ENCODE data around the gene SAMD4A. TPM values are rescaled to one million over a fixed set of nuclear protein-coding genes. Genes with fewer than 3 reads are reported as not detected.

The SAMD4A gene
- total RNA-seq, 1 experiment from 2014 or later: 9.6 TPM

DNA sequence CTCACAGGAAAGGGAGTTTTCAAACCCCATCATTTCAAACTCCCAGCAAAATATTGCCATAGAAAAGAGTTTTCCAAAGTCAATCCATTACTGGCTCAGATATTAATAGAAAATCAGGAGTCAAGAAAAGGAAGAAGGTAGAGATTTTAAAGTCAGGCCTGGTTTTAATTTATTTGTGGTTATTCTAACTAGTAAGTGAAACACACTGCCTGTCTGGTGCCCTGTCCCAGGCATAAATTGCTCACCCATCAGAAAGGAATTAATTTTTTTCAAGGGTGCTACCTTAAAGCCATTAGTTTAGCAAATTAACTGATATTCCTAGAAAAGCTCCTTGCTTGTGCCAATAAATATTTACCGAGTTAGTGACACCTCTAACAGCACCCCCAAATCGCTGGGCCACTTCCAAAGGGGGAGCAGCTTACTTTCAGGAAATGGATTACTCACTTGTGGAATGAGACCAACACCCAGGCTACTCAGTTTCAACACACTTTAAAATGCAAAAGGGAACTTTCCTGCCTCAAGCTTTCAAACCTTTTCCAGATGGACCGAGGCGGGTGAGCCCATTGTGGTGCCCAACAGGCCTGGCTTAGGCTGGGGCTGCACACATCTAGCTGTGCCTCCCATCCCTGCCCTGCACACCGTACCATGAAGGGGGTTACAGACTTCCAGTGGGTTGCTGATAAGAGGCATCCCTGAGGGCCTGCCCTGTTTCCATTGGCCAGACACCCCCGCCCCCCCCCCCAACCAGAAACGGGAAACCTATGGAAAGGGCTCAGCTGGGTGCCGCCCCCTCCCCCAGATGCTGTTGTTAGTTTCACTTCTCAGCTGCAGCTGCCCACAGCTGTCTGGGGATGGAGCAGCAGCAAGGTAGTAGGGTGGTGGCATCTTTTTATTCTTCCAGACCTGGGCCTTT lies 117.2 kb downstream of the SAMD4A start:
- TF ChIP-seq, protein P1, sequence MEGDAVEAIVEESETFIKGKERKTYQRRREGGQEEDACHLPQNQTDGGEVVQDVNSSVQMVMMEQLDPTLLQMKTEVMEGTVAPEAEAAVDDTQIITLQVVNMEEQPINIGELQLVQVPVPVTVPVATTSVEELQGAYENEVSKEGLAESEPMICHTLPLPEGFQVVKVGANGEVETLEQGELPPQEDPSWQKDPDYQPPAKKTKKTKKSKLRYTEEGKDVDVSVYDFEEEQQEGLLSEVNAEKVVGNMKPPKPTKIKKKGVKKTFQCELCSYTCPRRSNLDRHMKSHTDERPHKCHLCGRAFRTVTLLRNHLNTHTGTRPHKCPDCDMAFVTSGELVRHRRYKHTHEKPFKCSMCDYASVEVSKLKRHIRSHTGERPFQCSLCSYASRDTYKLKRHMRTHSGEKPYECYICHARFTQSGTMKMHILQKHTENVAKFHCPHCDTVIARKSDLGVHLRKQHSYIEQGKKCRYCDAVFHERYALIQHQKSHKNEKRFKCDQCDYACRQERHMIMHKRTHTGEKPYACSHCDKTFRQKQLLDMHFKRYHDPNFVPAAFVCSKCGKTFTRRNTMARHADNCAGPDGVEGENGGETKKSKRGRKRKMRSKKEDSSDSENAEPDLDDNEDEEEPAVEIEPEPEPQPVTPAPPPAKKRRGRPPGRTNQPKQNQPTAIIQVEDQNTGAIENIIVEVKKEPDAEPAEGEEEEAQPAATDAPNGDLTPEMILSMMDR (conservative IDR thresholded peaks at IDR 0.05): no peak
- Histone ChIP-seq H2BK5ac (ENCODE audit: insufficient read length, low read length) (no peak overlapping the region), H2BK12ac (ENCODE audit: insufficient read length, low read depth, low read length) (peak overlapping the region; percentile 47), H3K4ac (ENCODE audit: low read depth, low read length) (no peak overlapping the region), H2AK5ac (ENCODE audit: insufficient read length, low read length) (no peak overlapping the region), H3K4me1 (ENCODE audit: insufficient read depth, low read length) (peaks cover 13% of the 10 kb centered on the region; the same call in 1 of the 2 replicates), H3K18ac (ENCODE audit: insufficient read length, low read depth, low read length) (peak overlapping the region; percentile 52), H3K14ac (ENCODE audit: insufficient read depth, low read length) (0 out of 2 replicates have a peak overlapping the region, but pooled peaks have one; percentile 57), H3T11ph (ENCODE audit: low read length) (no peak overlapping the region), H3K9ac (ENCODE audit: extremely low read depth, insufficient read length, low read length) (no peak overlapping the region), H3K79me2 (ENCODE audit: insufficient read depth, low read length) (peaks cover 5% of the 10 kb centered on the region; the same call in 1 of the 2 replicates), H3K23ac (ENCODE audit: insufficient read length, low read depth, low read length) (no peak overlapping the region), H4K91ac (ENCODE audit: insufficient read length, low read depth, low read length) (no peak overlapping the region), H2BK20ac (ENCODE audit: low read depth, low read length, poor library complexity, severe bottlenecking) (no peak overlapping the region), H2BK120ac (ENCODE audit: low read depth, low read length, poor library complexity, severe bottlenecking) (no peak overlapping the region), H3K23me2 (ENCODE audit: insufficient read length, low read depth, low read length, poor library complexity, severe bottlenecking) (no peaks in the 10 kb centered on the region), H3K79me1 (ENCODE audit: insufficient read depth, low read depth, low read length, poor library complexity, severe bottlenecking) (no peaks in the 10 kb centered on the region), H2BK15ac (ENCODE audit: low read depth, low read length) (no peak overlapping the region), H3K27ac (ENCODE audit: insufficient read length, low read depth, low read length) (peak overlapping the region; percentile 11), H3K56ac (ENCODE audit: insufficient read length, low read depth, low read length) (no peak overlapping the region), H3K27me3 (ENCODE audit: insufficient read depth, low read length) (no peaks in the 10 kb centered on the region), H4K8ac (replicated peaks; ENCODE audit: insufficient read length, low read depth, low read length) (no peak overlapping the region), H4K5ac (ENCODE audit: insufficient read length, low read depth, low read length) (no peak overlapping the region), H2AFZ (ENCODE audit: low read length) (no peak overlapping the region), H3K4me2 (ENCODE audit: insufficient read depth, insufficient read length, low read length) (peak overlapping the region; percentile 28), H3K9me3 (ENCODE audit: control insufficient read depth, low read depth, low read length) (no peaks in the 10 kb centered on the region), H4K20me1 (ENCODE audit: control insufficient read depth, insufficient read depth, insufficient read length) (no peaks in the 10 kb centered on the region)
- Mint-ChIP-seq H3K27me3 (ENCODE audit: low read depth) (no peaks in the 10 kb centered on the region), H3K27ac (peak overlapping the region in 2 of 3 experiments; percentile 53 to 80; a peak in 3 of 7 replicates), H3K4me3 (peak overlapping the region; percentile 45 to 51; a peak in 4 of 5 replicates), H3K36me3 (ENCODE audit: insufficient read depth in 1 of 3, low read depth in 3 of 3) (peaks cover 0 to 4% (median 0%) of the 10 kb centered on the region in 3 experiments; a peak in 1 of 7 replicates), H3K9me3 (no peaks in the 10 kb centered on the region; a peak in 1 of 5 replicates), H3K4me1 (peaks cover 32 to 37% of the 10 kb centered on the region in 2 experiments)
- WGBS (ENCODE audit: extremely low coverage, insufficient read length, low lambda C conversion rate): no CpG with 5 or more reads among the region's 8 CpGs
- peak; percentile 79 for DNase-seq
